IMR-90 (cell line): ENCODE data around the gene CTDSP2. TPM values are rescaled to one million over a fixed set of nuclear protein-coding genes. Genes with fewer than 3 reads are reported as not detected.

Experiments
- ATAC-seq: fragments of 200-7000 bp; cut with Tn5 transposase; 2 replicates; pipeline ENCODE4 v1.9.1; 2020; ENCODE audit warnings: low read depth, mild to moderate bottlenecking, moderate library complexity
- BruUV-seq: library from RNA; stranded (reverse); fragments of 400-500 nt; replicated peaks from 2 replicates; lab custom pipeline; 2021; lab: Mats Ljungman, UMichigan
- CTCF ChIA-PET: fragments of 300-600 bp; formaldehyde crosslinking; extraction: SDS; loops from one replicate; lab custom pipeline; 2021; ENCODE audit warnings: antibody characterized with exemption; lab: Yijun Ruan, JAX
- POLR2A ChIA-PET: fragments of 300-600 bp; sonication (Branson Sonifier 250); formaldehyde crosslinking; loops from one replicate; lab custom pipeline; 2022; ENCODE audit warnings: antibody characterized with exemption; ENCODE audit not compliant: unreplicated experiment; lab: Charles Lee
- DNase-seq: peaks from one replicate; pipeline ENCODE4 v3.0.0; 2013
- H2AFZ ChIP-seq: replicated peaks from 2 replicates; pipeline ENCODE3; 2013; ENCODE audit warnings: low read length, mild to moderate bottlenecking; ENCODE audit not compliant: poor library complexity
- H2AK5ac ChIP-seq: 2 replicates; pipeline ENCODE4 v1.6.1; 2013; ENCODE audit warnings: low read depth, low read length, inconsistent platforms
- H2AK9ac ChIP-seq: replicated peaks from 2 replicates; pipeline ENCODE3; 2013; ENCODE audit warnings: mild to moderate bottlenecking, low read depth, low read length, moderate library complexity; ENCODE audit not compliant: poor library complexity
- H2BK120ac ChIP-seq: 2 replicates; pipeline ENCODE4 v1.6.1; 2013; ENCODE audit warnings: low read depth, low read length, inconsistent platforms
- H2BK15ac ChIP-seq: 3 replicates; pipeline ENCODE4 v1.6.1; 2013; ENCODE audit warnings: low read depth, low read length, inconsistent platforms
- H2BK20ac ChIP-seq: 2 replicates; pipeline ENCODE4 v1.6.1; 2013; ENCODE audit warnings: low read depth, mild to moderate bottlenecking, inconsistent platforms, low read length, moderate library complexity
- H2BK5ac ChIP-seq: 2 replicates; pipeline ENCODE4 v1.6.1; 2013; ENCODE audit warnings: mild to moderate bottlenecking, low read depth, low read length, inconsistent platforms; ENCODE audit not compliant: poor library complexity, severe bottlenecking
- H3K14ac ChIP-seq: replicated peaks from 2 replicates; pipeline ENCODE4 v1.6.1; 2013; ENCODE audit warnings: low read depth, low read length, inconsistent platforms
- H3K18ac ChIP-seq: 2 replicates; pipeline ENCODE4 v1.6.1; 2013; ENCODE audit warnings: low read depth, low read length, control low read depth
- H3K23ac ChIP-seq: 2 replicates; pipeline ENCODE4 v1.6.1; 2013; ENCODE audit warnings: low read depth, low read length, inconsistent platforms
- H3K27ac ChIP-seq: 2 replicates; pipeline ENCODE4 v1.5.1; 2013; ENCODE audit warnings: mild to moderate bottlenecking, control low read depth, low read length; ENCODE audit not compliant: insufficient read depth
- H3K27me3 ChIP-seq: 2 replicates; pipeline ENCODE4 v1.6.1; 2013; ENCODE audit warnings: low read length; ENCODE audit not compliant: control insufficient read depth, insufficient read depth
- H3K36me3 ChIP-seq: 2 replicates; pipeline ENCODE4 v1.6.1; 2013; ENCODE audit warnings: low read length, mixed read lengths; ENCODE audit not compliant: control insufficient read depth, insufficient read depth
- H3K4ac ChIP-seq: 2 replicates; pipeline ENCODE4 v1.6.1; 2013; ENCODE audit warnings: low read depth, low read length, inconsistent platforms
- H3K4me1 ChIP-seq: 2 replicates; pipeline ENCODE4 v1.6.1; 2013; ENCODE audit warnings: low read length, mixed read lengths; ENCODE audit not compliant: control insufficient read depth, insufficient read depth
- H3K4me2 ChIP-seq: 2 replicates; pipeline ENCODE4 v1.6.1; 2013; ENCODE audit warnings: low read depth, mild to moderate bottlenecking, control low read depth, low read length, moderate library complexity
- H3K4me3 ChIP-seq: 2 replicates; pipeline ENCODE4 v1.5.1; 2013; ENCODE audit warnings: low read depth, mild to moderate bottlenecking, control low read depth, low read length, moderate library complexity; ENCODE audit not compliant: insufficient read depth
- H3K56ac ChIP-seq: 2 replicates; pipeline ENCODE4 v1.6.1; 2013; ENCODE audit warnings: low read length, inconsistent platforms; ENCODE audit not compliant: insufficient read depth; ENCODE audit errors: extremely low read depth
- H3K79me1 ChIP-seq, 2 experiments: 2 replicates each; pipeline ENCODE4 v1.6.1; 2013; ENCODE audit warnings: low read length in 2 of 2, inconsistent platforms in 1 of 2, low read depth in 1 of 2
- H3K9ac ChIP-seq: 2 replicates; pipeline ENCODE4 v1.6.1; 2013; ENCODE audit warnings: low read depth, low read length, control low read depth
- H3K9me1 ChIP-seq: 2 replicates; pipeline ENCODE4 v1.6.1; 2013; ENCODE audit warnings: low read length, inconsistent platforms; ENCODE audit not compliant: insufficient read depth
- H3K9me3 ChIP-seq: 2 replicates; pipeline ENCODE4 v1.6.1; 2013; ENCODE audit warnings: low read length; ENCODE audit not compliant: control insufficient read depth, insufficient read depth
- H4K20me1 ChIP-seq: 2 replicates; pipeline ENCODE4 v1.6.1; 2013; ENCODE audit warnings: low read length, inconsistent platforms; ENCODE audit not compliant: insufficient read depth
- H4K5ac ChIP-seq: 2 replicates; pipeline ENCODE4 v1.6.1; 2013; ENCODE audit warnings: mild to moderate bottlenecking, low read depth, low read length, control low read depth
- H4K8ac ChIP-seq, 2 experiments: 2 replicates each; pipeline ENCODE4 v1.6.1; 2013; ENCODE audit warnings: low read depth in 2 of 2, low read length in 2 of 2, control low read depth in 1 of 2, inconsistent platforms in 1 of 2
- H4K91ac ChIP-seq: 2 replicates; pipeline ENCODE4 v1.6.1; 2013; ENCODE audit warnings: low read depth, low read length, inconsistent platforms; ENCODE audit not compliant: insufficient read depth
- BHLHE40 ChIP-seq: fragments of 150-350 bp; IDR thresholded peaks from 2 replicates; pipeline ENCODE4 v1.6.1; 2016; ENCODE audit warnings: mild to moderate bottlenecking, low read depth, low read length
- CEBPB ChIP-seq: IDR thresholded peaks from 2 replicates; pipeline ENCODE4 v1.6.1; 2012; ENCODE audit warnings: low read depth, low read length, improper control_type of control experiment
- CTCF ChIP-seq: conservative IDR thresholded peaks from 2 replicates; pipeline ENCODE4 v1.5.1; 2012; ENCODE audit warnings: mild to moderate bottlenecking, low read depth, low read length, improper control_type of control experiment
- ELK1 ChIP-seq: fragments of 150-350 bp; IDR thresholded peaks from 2 replicates; pipeline ENCODE4 v1.6.1; 2016; ENCODE audit warnings: low read depth, mild to moderate bottlenecking, low read length, moderate library complexity, borderline replicate concordance
- FOS ChIP-seq: fragments of 150-350 bp; IDR thresholded peaks from 2 replicates; pipeline ENCODE4 v1.6.1; 2016; ENCODE audit warnings: low read depth, low read length
- MAFK ChIP-seq: IDR thresholded peaks from 2 replicates; pipeline ENCODE4 v1.6.1; 2012; ENCODE audit warnings: low read depth, low read length, improper control_type of control experiment
- MAZ ChIP-seq: IDR thresholded peaks from 2 replicates; pipeline ENCODE4 v1.6.1; 2012; ENCODE audit warnings: low read depth, mild to moderate bottlenecking, low read length, improper control_type of control experiment, moderate library complexity, borderline replicate concordance
- MXI1 ChIP-seq: IDR thresholded peaks from 2 replicates; pipeline ENCODE4 v1.6.1; 2012; ENCODE audit warnings: low read depth, mild to moderate bottlenecking, low read length, moderate library complexity, borderline replicate concordance
- NFE2L2 ChIP-seq: fragments of 150-350 bp; IDR thresholded peaks from 2 replicates; pipeline ENCODE4 v1.6.1; 2016; ENCODE audit warnings: low read depth, mild to moderate bottlenecking, low read length
- POLR2A ChIP-seq: IDR thresholded peaks from 2 replicates; pipeline ENCODE4 v1.6.1; 2012; ENCODE audit warnings: mild to moderate bottlenecking, low read depth, low read length
- RAD21 ChIP-seq: IDR thresholded peaks from 2 replicates; pipeline ENCODE4 v1.6.1; 2012; ENCODE audit warnings: low read length, improper control_type of control experiment
- RCOR1 ChIP-seq: IDR thresholded peaks from 2 replicates; pipeline ENCODE4 v1.6.1; 2012; ENCODE audit warnings: mild to moderate bottlenecking, low read length, improper control_type of control experiment; ENCODE audit not compliant: insufficient replicate concordance
- RFX5 ChIP-seq: IDR thresholded peaks from 2 replicates; pipeline ENCODE4 v1.8.0; 2012; ENCODE audit warnings: low read depth, mild to moderate bottlenecking, low read length, moderate library complexity
- SMC3 ChIP-seq: fragments of 150-350 bp; IDR thresholded peaks from 2 replicates; pipeline ENCODE4 v1.6.1; 2016; ENCODE audit warnings: low read depth, mild to moderate bottlenecking, antibody characterized with exemption, low read length, moderate library complexity
- USF2 ChIP-seq: fragments of 150-350 bp; IDR thresholded peaks from 2 replicates; pipeline ENCODE4 v1.6.1; 2017; ENCODE audit warnings: mild to moderate bottlenecking, antibody characterized with exemption, low read length, low read depth
- WGBS, 2 experiments: methylation state at CpG; one replicate each; pipeline versions ENCODE4 v1.1.5 to v1.1.7; 2013; ENCODE audit warnings: missing lambda C conversion rate in 2 of 2; ENCODE audit not compliant: insufficient read length in 1 of 2; ENCODE audit errors: extremely low coverage in 2 of 2; 5-methylcytosine and 5-hydroxymethylcytosine counted together
- dilution Hi-C: fragments of 300-500 bp; cut with HindIII; formaldehyde crosslinking; loops from one replicate; pipeline ENCODE4 v1.14.3; 2018; ENCODE audit warnings: low sequenced_read_pairs; ENCODE audit not compliant: unreplicated experiment
- in situ Hi-C: fragments of 300-500 bp; cut with MboI; formaldehyde crosslinking; loops from 3 replicates; pipeline ENCODE4 v1.14.3; 2019; ENCODE audit warnings: low sequenced_read_pairs, inconsistent platforms, mixed read lengths
- intact Hi-C: fragments of 100-400 bp; cut with micrococcal nuclease; formaldehyde crosslinking; loops from 2 replicates; pipeline ENCODE4 v1.10.0; 2022
- polyA plus RNA-seq, 3 experiments: library from polyadenylated mRNA; depleted of rRNA; stranded (reverse); fragments of >200 nt; gene quantifications; 2 replicates each; pipeline ENCODE4 v1.2.3, GENCODE V29; 2012; ENCODE audit warnings: low replicate concordance in 1 of 3
- total RNA-seq: library from RNA; depleted of rRNA; stranded (reverse); fragments of >200 nt; gene quantifications from 2 replicates; pipeline ENCODE4 v1.2.3, GENCODE V29; 2012

Gene CTDSP2
- total and polyA plus RNA-seq, 2 of the 4 experiments (the other 2 are of a cell fraction), result 114 to 156 TPM

GRCh38 chr12:57854965-57855364 is 8.4 kb upstream of the CTDSP2 start:
- H3K4me3 ChIP-seq, result no peak overlapping the region
- peaks cover 3% of the 10 kb centered on the region for H3K9me3 ChIP-seq
- no peaks in the 10 kb centered on the region for H3K9me1 ChIP-seq
- H3K36me3 ChIP-seq, result no peaks in the 10 kb centered on the region
- H3K23ac ChIP-seq, result no peak overlapping the region
- WGBS, 2 experiments, result 67% methylated on average over 5 of the region's 6 CpGs; no CpG with 5 or more reads in 1 of the 2 experiments
- dilution Hi-C loops, result no loop called here
- ChIA-PET POLR2A (no interaction called here), CTCF (interaction anchor here (0.6 to 0.7 kb wide), 3 partner anchors 30 to 1698 kb away, joined by 3 to 6 read pairs (median 4); no protein-coding TSS in a partner anchor)
- no peak overlapping the region for H4K8ac ChIP-seq
- H3K4ac ChIP-seq, result no peak overlapping the region
- peaks cover 1% of the 10 kb centered on the region; the same call in 1 of the 2 replicates for H3K4me1 ChIP-seq
- H3K4me2 ChIP-seq, result no peak overlapping the region
- no peaks in the 10 kb centered on the region; the same call in 1 of the 2 replicates for H3K27me3 ChIP-seq
- no peak overlapping the region for H3K56ac ChIP-seq
- no peak overlapping the region for H4K5ac ChIP-seq
- H2AFZ ChIP-seq, result no peak overlapping the region
- no peak for ATAC-seq
- H2BK15ac ChIP-seq, result no peak overlapping the region
- no peak for DNase-seq
- H3K79me1 ChIP-seq, result no peaks in the 10 kb centered on the region
- no peak overlapping the region for H2AK5ac ChIP-seq
- TF ChIP-seq RCOR1 (no peak), ELK1 (no peak), POLR2A (no peak), RAD21 (no peak), BHLHE40 (no peak), NFE2L2 (no peak), MAFK (no peak), USF2 (no peak), CEBPB (no peak), FOS (no peak), SMC3 (no peak), RFX5 (no peak), CTCF (no peak), MAZ (no peak), MXI1 (no peak)
- H4K91ac ChIP-seq, result no peak overlapping the region
- no peak overlapping the region for H3K27ac ChIP-seq
- no peak overlapping the region for H3K9ac ChIP-seq
- no peaks in the 10 kb centered on the region for H4K20me1 ChIP-seq
- no peak overlapping the region for H2BK120ac ChIP-seq
- H3K14ac ChIP-seq, result no peak overlapping the region
- no peak overlapping the region for H2BK20ac ChIP-seq
- H3K18ac ChIP-seq, result no peak overlapping the region
- in situ Hi-C loops, result no loop called here
- intact Hi-C loops, result no loop called here
- no peak overlapping the region for H2AK9ac ChIP-seq
- H2BK5ac ChIP-seq, result no peak overlapping the region
- no TSS peak for BruUV-seq
